Chondrocyte (in vitro differentiated cells): ENCODE measurements around the gene EPB41L1. TPM values are rescaled to one million over a fixed set of nuclear protein-coding genes. Genes with fewer than 3 reads are reported as not detected.

Experiments
- DNase-seq: peaks from one replicate; pipeline ENCODE4 v3.0.0; 2021; ENCODE audit warnings: mixed read lengths, low spot score
- H3K27ac Mint-ChIP-seq: one replicate; pipeline ENCODE4 v1.8.0; 2021; ENCODE audit warnings: mild to moderate bottlenecking, moderate library complexity, mixed read lengths; ENCODE audit not compliant: unreplicated experiment
- H3K27me3 Mint-ChIP-seq: 2 replicates; pipeline ENCODE4 v1.8.0; 2021; ENCODE audit warnings: low read depth, mixed read lengths
- H3K36me3 Mint-ChIP-seq: 2 replicates; pipeline ENCODE4 v1.8.0; 2021; ENCODE audit warnings: low read depth, mixed read lengths
- H3K4me1 Mint-ChIP-seq: 2 replicates; pipeline ENCODE4 v1.8.0; 2021; ENCODE audit warnings: low read depth, mild to moderate bottlenecking, mixed read lengths
- H3K4me3 Mint-ChIP-seq: one replicate; pipeline ENCODE4 v1.8.0; 2021; ENCODE audit warnings: mild to moderate bottlenecking, moderate library complexity, mixed read lengths; ENCODE audit not compliant: unreplicated experiment
- H3K9me3 Mint-ChIP-seq: 2 replicates; pipeline ENCODE4 v1.8.0; 2021; ENCODE audit warnings: low read depth, mixed read lengths
- CTCF ChIP-seq: fragments of 200-600 bp; sonication (generic); IDR thresholded peaks from 2 replicates; pipeline ENCODE4 v1.5.0; 2021; ENCODE audit warnings: antibody characterized with exemption, mild to moderate bottlenecking, moderate library complexity
- total RNA-seq: library from RNA; stranded (reverse); gene quantifications from 3 replicates; pipeline ENCODE4 v1.2.1, GENCODE V29; 2021

EPB41L1 gene
- total RNA-seq, 1 donor from 2014 or later = 42.1 TPM

- H3K27me3 Mint-ChIP-seq = peaks cover 29% of the 10 kb centered on the region
- H3K4me1 Mint-ChIP-seq = no peaks in the 10 kb centered on the region
- no peak for TF ChIP-seq CTCF
- H3K9me3 Mint-ChIP-seq = no peaks in the 10 kb centered on the region
- no peak overlapping the region for H3K4me3 Mint-ChIP-seq
- H3K27ac Mint-ChIP-seq = no peak overlapping the region
- H3K36me3 Mint-ChIP-seq = no peaks in the 10 kb centered on the region
- DNase-seq = no peak
Measured at GRCh38 chr20:36275441-36276189, 121.1 kb downstream of the EPB41L1 start.

- no peak overlapping the region for H3K4me3 Mint-ChIP-seq
- H3K36me3 Mint-ChIP-seq = peaks cover 4% of the 10 kb centered on the region
- DNase-seq = no peak
- TF ChIP-seq CTCF = no peak
- no peak overlapping the region for H3K27ac Mint-ChIP-seq
- peaks cover 44% of the 10 kb centered on the region for H3K27me3 Mint-ChIP-seq
- no peaks in the 10 kb centered on the region for H3K9me3 Mint-ChIP-seq
- H3K4me1 Mint-ChIP-seq = no peaks in the 10 kb centered on the region
Measured at GRCh38 chr20:36277546-36277945, 123.0 kb downstream of the EPB41L1 start.

GRCh38 chr20:36279362-36279761 is 124.8 kb downstream of the EPB41L1 start:
- H3K4me1 Mint-ChIP-seq = no peaks in the 10 kb centered on the region
- TF ChIP-seq CTCF = no peak
- peaks cover 61% of the 10 kb centered on the region for H3K27me3 Mint-ChIP-seq
- peaks cover 3% of the 10 kb centered on the region for H3K9me3 Mint-ChIP-seq
- no peak overlapping the region for H3K27ac Mint-ChIP-seq
- peaks cover 6% of the 10 kb centered on the region for H3K36me3 Mint-ChIP-seq
- no peak overlapping the region for H3K4me3 Mint-ChIP-seq
- no peak for DNase-seq

- no peak for TF ChIP-seq CTCF
- H3K36me3 Mint-ChIP-seq = peaks cover 6% of the 10 kb centered on the region
- H3K27ac Mint-ChIP-seq = no peak overlapping the region
- peaks cover 65% of the 10 kb centered on the region for H3K27me3 Mint-ChIP-seq
- no peaks in the 10 kb centered on the region for H3K4me1 Mint-ChIP-seq
- H3K4me3 Mint-ChIP-seq = no peak overlapping the region
- DNase-seq = no peak
- H3K9me3 Mint-ChIP-seq = peaks cover 3% of the 10 kb centered on the region
Measured at GRCh38 chr20:36279776-36280175, 125.2 kb downstream of the EPB41L1 start.

- peaks cover 3% of the 10 kb centered on the region for H3K9me3 Mint-ChIP-seq
- no peak overlapping the region for H3K27ac Mint-ChIP-seq
- H3K4me1 Mint-ChIP-seq = no peaks in the 10 kb centered on the region
- DNase-seq = no peak
- no peak overlapping the region for H3K4me3 Mint-ChIP-seq
- peaks cover 6% of the 10 kb centered on the region for H3K36me3 Mint-ChIP-seq
- no peak for TF ChIP-seq CTCF
- peaks cover 63% of the 10 kb centered on the region for H3K27me3 Mint-ChIP-seq
Measured at GRCh38 chr20:36281785-36282380, 127.3 kb downstream of the EPB41L1 start.

Other genes with a start within 250 kb of the EPB41L1 start
- gene SCAND1, start 200.2 kb upstream of the EPB41L1 start, total RNA-seq = 54.4 to 58.1 TPM (median 54.5 TPM) in 3 replicates
- 1.6 to 4.8 TPM (median 3.3 TPM) in 3 replicates for gene CNBD2, start 186.2 kb upstream of the EPB41L1 start, total RNA-seq
- gene AAR2, start 81.7 kb downstream of the EPB41L1 start, total RNA-seq = 24.6 to 27.2 TPM (median 24.6 TPM) in 3 replicates
- 140 to 165 TPM (median 161 TPM) in 3 replicates for gene DLGAP4, start 151.6 kb downstream of the EPB41L1 start, total RNA-seq